ENCODE data around the gene LMO3.

DNA sequence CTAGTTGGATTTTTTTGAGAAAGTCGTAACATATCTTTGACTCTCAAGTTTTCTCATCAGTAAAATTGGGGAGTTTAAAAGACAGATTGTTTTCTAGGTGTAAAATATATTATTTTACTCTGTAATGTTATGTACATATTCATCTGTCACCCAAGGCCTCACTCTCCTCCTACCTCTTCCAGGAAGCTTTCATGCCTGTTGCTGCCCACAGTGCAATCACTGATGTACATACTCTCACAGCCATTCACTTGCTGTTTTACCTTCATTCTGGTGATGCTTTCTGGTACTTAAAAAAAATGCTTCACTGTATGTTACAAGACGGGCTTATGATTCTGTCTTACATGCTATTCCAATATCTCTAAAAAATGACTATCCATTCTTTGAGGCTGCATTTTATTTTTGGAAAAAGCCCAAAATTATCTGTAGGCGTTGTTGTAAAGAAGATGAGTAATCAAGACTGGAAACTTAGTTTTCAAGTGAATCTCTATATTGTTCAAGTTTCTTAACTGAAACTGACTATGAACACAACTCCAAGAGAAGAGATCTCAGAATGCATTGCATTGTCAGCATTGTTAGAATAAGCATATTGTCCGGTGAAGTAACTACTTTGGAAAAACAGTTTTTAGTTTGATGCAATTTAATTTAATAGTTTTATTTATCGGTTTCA is 82.5 kb downstream of the LMO3 start:
- TF ChIP-seq CTCF (conservative IDR thresholded peaks at IDR 0.05; ENCODE audit: low read depth, low read length): no peak
- TF ChIP-seq POLR2A (IDR thresholded peaks at IDR 0.05; ENCODE audit: low read depth, low read length): no peak
- TF ChIP-seq SMC3 (IDR thresholded peaks at IDR 0.05; ENCODE audit: low read depth, low read length): no peak
- TF ChIP-seq CEBPB (IDR thresholded peaks at IDR 0.05; ENCODE audit: low read depth, low read length): no peak
- TF ChIP-seq RAD21 (IDR thresholded peaks at IDR 0.05; ENCODE audit: low read length): no peak
- no peak for TF ChIP-seq BHLHE40 (IDR thresholded peaks at IDR 0.05; ENCODE audit: low read depth, low read length)
- TF ChIP-seq USF2 (IDR thresholded peaks at IDR 0.05; ENCODE audit: low read depth, low read length): no peak
- TF ChIP-seq, protein P1, sequence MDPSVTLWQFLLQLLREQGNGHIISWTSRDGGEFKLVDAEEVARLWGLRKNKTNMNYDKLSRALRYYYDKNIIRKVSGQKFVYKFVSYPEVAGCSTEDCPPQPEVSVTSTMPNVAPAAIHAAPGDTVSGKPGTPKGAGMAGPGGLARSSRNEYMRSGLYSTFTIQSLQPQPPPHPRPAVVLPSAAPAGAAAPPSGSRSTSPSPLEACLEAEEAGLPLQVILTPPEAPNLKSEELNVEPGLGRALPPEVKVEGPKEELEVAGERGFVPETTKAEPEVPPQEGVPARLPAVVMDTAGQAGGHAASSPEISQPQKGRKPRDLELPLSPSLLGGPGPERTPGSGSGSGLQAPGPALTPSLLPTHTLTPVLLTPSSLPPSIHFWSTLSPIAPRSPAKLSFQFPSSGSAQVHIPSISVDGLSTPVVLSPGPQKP (IDR thresholded peaks at IDR 0.05; ENCODE audit: borderline replicate concordance, low read depth, low read length): no peak
- no peak for TF ChIP-seq FOS (IDR thresholded peaks at IDR 0.05; ENCODE audit: low read depth, low read length)
- no peak for TF ChIP-seq MXI1 (IDR thresholded peaks at IDR 0.05; ENCODE audit: borderline replicate concordance, low read depth, low read length)
- TF ChIP-seq RFX5 (IDR thresholded peaks at IDR 0.05; ENCODE audit: low read depth, low read length): no peak
- TF ChIP-seq NFE2L2 (IDR thresholded peaks at IDR 0.05; ENCODE audit: low read depth, low read length): no peak
- TF ChIP-seq MAFK (IDR thresholded peaks at IDR 0.05; ENCODE audit: low read depth, low read length): no peak
- TF ChIP-seq RCOR1 (IDR thresholded peaks at IDR 0.05; ENCODE audit: insufficient replicate concordance, low read length): no peak
